DOHH2 (cell line): Measurements from ENCODE around the gene JMJD6.
A peak's percentile ranks its signal among the peaks of the same experiment; 100 is the strongest.

Source experiments
- H3F3A ChIP-seq: fragments of 200-600 bp; sonication (generic), shearing (Covaris generic); 2 replicates; pipeline ENCODE4 v1.6.0; 2016; ENCODE audit warnings: antibody characterized with exemption, mild to moderate bottlenecking; ENCODE audit not compliant: control insufficient read depth, insufficient read depth
- H3K27ac ChIP-seq: fragments of 200-600 bp; sonication (generic); 2 replicates; pipeline ENCODE4 v1.5.1; 2014; ENCODE audit warnings: low read depth, mild to moderate bottlenecking, low read length, moderate library complexity
- H3K27me3 ChIP-seq: fragments of 200-600 bp; sonication (generic); 2 replicates; pipeline ENCODE4 v1.6.1; 2014; ENCODE audit warnings: mild to moderate bottlenecking, low read length, mixed read lengths; ENCODE audit not compliant: control insufficient read depth
- H3K36me3 ChIP-seq: fragments of 200-600 bp; sonication (generic); 2 replicates; pipeline ENCODE4 v1.6.1; 2014; ENCODE audit warnings: mild to moderate bottlenecking, low read length, moderate library complexity, mixed read lengths; ENCODE audit not compliant: control insufficient read depth
- H3K4me1 ChIP-seq: fragments of 200-600 bp; sonication (generic); 2 replicates; pipeline ENCODE4 v1.6.1; 2014; ENCODE audit warnings: mild to moderate bottlenecking, low read length, mixed read lengths; ENCODE audit not compliant: control insufficient read depth
- H3K4me2 ChIP-seq: fragments of 200-600 bp; sonication (generic); 2 replicates; pipeline ENCODE4 v1.6.0; 2014; ENCODE audit warnings: mild to moderate bottlenecking, low read length, moderate library complexity
- H3K4me3 ChIP-seq: fragments of 200-600 bp; sonication (generic); 2 replicates; pipeline ENCODE4 v1.5.1; 2014; ENCODE audit warnings: mild to moderate bottlenecking, low read length, mixed read lengths
- H3K79me2 ChIP-seq: fragments of 200-600 bp; sonication (generic); 2 replicates; pipeline ENCODE4 v1.6.1; 2014; ENCODE audit warnings: mild to moderate bottlenecking, low read length, mixed read lengths; ENCODE audit not compliant: control insufficient read depth
- H3K9me2 ChIP-seq: fragments of 200-600 bp; sonication (generic); replicated peaks from 2 replicates; pipeline ENCODE4 v1.6.1; 2014; ENCODE audit warnings: mild to moderate bottlenecking, low read length, mixed read lengths; ENCODE audit not compliant: control insufficient read depth
- H3K9me3 ChIP-seq: fragments of 200-600 bp; sonication (generic); 2 replicates; pipeline ENCODE4 v1.6.1; 2014; ENCODE audit warnings: antibody characterized with exemption, low read length, mixed read lengths; ENCODE audit not compliant: control insufficient read depth, insufficient read depth
- H4K20me1 ChIP-seq: fragments of 200-600 bp; sonication (generic); 2 replicates; pipeline ENCODE4 v1.6.0; 2014; ENCODE audit warnings: low read depth, mild to moderate bottlenecking, antibody characterized with exemption, low read length, moderate library complexity; ENCODE audit not compliant: control insufficient read depth, insufficient read depth
- EZH2phosphoT487 ChIP-seq: fragments of 200-600 bp; sonication (generic); IDR thresholded peaks from 2 replicates; pipeline ENCODE4 v1.6.1; 2017; ENCODE audit warnings: borderline replicate concordance, mild to moderate bottlenecking, antibody characterized with exemption, low read length, moderate library complexity, mixed read lengths
- TF ChIP-seq, protein P1 (sequence below): fragments of 200-600 bp; sonication (generic); IDR thresholded peaks from one replicate; pipeline ENCODE4 v1.5.1; 2014; ENCODE audit warnings: antibody characterized with exemption, mild to moderate bottlenecking, low read depth, low read length; ENCODE audit not compliant: poor library complexity, severe bottlenecking

JMJD6 gene

DNA sequence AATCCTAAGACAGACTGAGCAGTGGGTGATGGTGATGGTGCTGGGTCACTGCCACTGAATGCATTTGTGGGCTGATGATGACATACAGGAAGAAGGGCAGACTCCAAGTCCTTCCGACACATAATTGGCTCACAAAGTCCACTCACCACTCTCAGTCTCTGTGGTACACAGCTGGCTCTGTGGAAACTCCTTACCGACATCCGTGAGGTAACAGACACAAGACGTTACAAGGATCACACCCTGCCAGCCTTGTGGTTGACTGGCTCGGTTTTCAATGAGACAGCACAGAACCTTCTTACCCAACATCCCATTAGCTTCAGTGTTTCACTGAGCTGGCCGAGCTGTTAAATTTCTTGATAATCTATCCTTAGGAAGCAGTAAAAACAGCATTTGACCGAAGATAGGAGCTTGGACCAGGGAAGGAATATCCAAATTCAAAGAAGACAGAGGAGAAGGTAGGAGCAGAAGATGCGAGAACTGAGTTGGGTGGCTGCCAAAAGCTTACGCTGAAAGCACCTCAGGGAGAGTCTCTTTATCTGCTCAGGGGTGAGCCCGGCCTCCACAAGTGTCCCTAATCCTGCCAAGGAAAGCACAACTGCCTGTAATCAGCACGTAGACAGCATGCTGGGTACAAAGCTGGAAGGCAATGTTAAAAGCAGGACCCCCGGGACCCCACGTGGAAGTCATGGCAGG lies 10.1 kb downstream of the JMJD6 start:
- H3K27ac ChIP-seq: no peak overlapping the region
- peaks cover 11% of the 10 kb centered on the region for H3K4me1 ChIP-seq
- peaks cover 7% of the 10 kb centered on the region for H3F3A ChIP-seq
- no peaks in the 10 kb centered on the region for H4K20me1 ChIP-seq
- peaks cover 73% of the 10 kb centered on the region for H3K36me3 ChIP-seq
- no peak overlapping the region for H3K4me3 ChIP-seq
- H3K9me2 ChIP-seq: no peaks in the 10 kb centered on the region
- H3K79me2 ChIP-seq: no peaks in the 10 kb centered on the region
- no peak overlapping the region for H3K4me2 ChIP-seq
- TF ChIP-seq, protein P1, sequence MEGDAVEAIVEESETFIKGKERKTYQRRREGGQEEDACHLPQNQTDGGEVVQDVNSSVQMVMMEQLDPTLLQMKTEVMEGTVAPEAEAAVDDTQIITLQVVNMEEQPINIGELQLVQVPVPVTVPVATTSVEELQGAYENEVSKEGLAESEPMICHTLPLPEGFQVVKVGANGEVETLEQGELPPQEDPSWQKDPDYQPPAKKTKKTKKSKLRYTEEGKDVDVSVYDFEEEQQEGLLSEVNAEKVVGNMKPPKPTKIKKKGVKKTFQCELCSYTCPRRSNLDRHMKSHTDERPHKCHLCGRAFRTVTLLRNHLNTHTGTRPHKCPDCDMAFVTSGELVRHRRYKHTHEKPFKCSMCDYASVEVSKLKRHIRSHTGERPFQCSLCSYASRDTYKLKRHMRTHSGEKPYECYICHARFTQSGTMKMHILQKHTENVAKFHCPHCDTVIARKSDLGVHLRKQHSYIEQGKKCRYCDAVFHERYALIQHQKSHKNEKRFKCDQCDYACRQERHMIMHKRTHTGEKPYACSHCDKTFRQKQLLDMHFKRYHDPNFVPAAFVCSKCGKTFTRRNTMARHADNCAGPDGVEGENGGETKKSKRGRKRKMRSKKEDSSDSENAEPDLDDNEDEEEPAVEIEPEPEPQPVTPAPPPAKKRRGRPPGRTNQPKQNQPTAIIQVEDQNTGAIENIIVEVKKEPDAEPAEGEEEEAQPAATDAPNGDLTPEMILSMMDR: no peak
- TF ChIP-seq EZH2phosphoT487: no peak
- no peaks in the 10 kb centered on the region for H3K9me3 ChIP-seq
- peaks cover 2% of the 10 kb centered on the region; the same call in 1 of the 2 replicates for H3K27me3 ChIP-seq

DNA sequence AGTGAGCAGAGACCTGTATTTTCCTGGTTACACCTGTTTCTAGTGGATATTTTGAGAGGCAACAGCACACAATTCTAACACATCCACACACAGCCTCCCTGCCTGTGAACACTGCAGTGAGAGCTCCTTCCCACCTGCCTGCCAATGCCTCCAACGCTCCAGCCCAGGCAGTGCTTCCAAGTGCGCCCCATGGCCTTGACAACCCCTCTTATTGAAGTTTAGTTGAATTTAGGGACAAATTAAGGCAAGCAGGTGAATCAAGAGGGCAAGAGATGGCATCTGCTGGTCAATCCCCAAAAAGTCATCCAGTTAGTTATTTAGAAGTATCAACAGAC lies 10.9 kb downstream of the JMJD6 start:
- Histone ChIP-seq H3K4me2 (peak overlapping the region; percentile 5; the same call in 1 of the 2 replicates), H3K79me2 (no peaks in the 10 kb centered on the region), H3K27ac (no peak overlapping the region), H3K4me1 (peaks cover 14% of the 10 kb centered on the region), H3K27me3 (peaks cover 5% of the 10 kb centered on the region; the same call in 1 of the 2 replicates), H4K20me1 (no peaks in the 10 kb centered on the region), H3K9me3 (no peaks in the 10 kb centered on the region), H3K36me3 (peaks cover 65% of the 10 kb centered on the region), H3K9me2 (no peaks in the 10 kb centered on the region), H3K4me3 (no peak overlapping the region), H3F3A (peaks cover 7% of the 10 kb centered on the region)
- TF ChIP-seq EZH2phosphoT487: no peak
- TF ChIP-seq, protein P1: no peak

DNA sequence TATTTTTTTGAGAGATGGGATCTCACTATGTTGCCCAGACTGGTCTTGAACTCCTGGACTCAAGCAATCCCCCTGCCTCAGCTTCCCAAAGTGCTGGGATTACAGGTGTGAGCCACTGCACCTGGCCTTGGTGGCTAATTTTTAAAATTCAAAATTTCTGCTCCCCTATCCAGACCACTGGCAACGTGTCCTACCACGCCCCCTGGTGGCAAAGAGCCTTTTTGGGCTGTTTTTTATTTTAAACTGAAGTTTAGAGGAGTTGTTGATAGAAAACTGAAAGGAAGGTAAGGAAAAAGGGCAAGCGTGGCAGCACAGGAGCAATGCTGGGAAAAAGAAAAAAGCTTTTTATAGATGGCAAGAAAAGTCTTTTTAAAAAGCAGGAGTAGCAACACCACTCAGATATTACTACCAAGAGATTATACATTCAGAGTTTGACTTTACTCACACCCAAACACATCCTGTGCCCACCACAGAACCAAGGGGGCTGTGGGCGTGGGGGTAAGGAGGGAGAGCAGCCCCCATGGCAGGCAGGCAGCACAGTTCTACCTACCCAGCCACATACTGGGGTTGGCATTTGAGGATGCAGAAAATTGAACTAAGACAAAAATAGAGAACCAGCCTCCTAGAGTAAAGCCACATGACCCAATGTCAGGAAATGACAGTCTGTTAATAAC lies 11.4 kb downstream of the JMJD6 start:
- TF ChIP-seq, protein P1: peak; percentile 78
- TF ChIP-seq EZH2phosphoT487: no peak
- no peaks in the 10 kb centered on the region for H3K9me3 ChIP-seq
- H3K27me3 ChIP-seq: peaks cover 9% of the 10 kb centered on the region
- H4K20me1 ChIP-seq: no peaks in the 10 kb centered on the region
- H3K36me3 ChIP-seq: peaks cover 60% of the 10 kb centered on the region
- H3K79me2 ChIP-seq: no peaks in the 10 kb centered on the region
- no peak overlapping the region for H3K4me3 ChIP-seq
- H3K4me2 ChIP-seq: peak overlapping the region; percentile 5; the same call in 1 of the 2 replicates
- no peaks in the 10 kb centered on the region for H3K9me2 ChIP-seq
- no peak overlapping the region for H3K27ac ChIP-seq
- peaks cover 18% of the 10 kb centered on the region for H3K4me1 ChIP-seq
- H3F3A ChIP-seq: peaks cover 7% of the 10 kb centered on the region
